DMS79 (cell line): ENCODE results near the gene TM2D1.

Experiments
- DNase-seq: peaks from one replicate; lab custom pipeline; 2025; lab: John Stamatoyannopoulos, UW

TM2D1 gene

GRCh38 chr1:61644303-61644702 is 80.6 kb downstream of the TM2D1 start:
- no peak for DNase-seq

- DNase-seq: no peak
Measured at GRCh38 chr1:61642475-61643232, 82.3 kb downstream of the TM2D1 start.

DNA sequence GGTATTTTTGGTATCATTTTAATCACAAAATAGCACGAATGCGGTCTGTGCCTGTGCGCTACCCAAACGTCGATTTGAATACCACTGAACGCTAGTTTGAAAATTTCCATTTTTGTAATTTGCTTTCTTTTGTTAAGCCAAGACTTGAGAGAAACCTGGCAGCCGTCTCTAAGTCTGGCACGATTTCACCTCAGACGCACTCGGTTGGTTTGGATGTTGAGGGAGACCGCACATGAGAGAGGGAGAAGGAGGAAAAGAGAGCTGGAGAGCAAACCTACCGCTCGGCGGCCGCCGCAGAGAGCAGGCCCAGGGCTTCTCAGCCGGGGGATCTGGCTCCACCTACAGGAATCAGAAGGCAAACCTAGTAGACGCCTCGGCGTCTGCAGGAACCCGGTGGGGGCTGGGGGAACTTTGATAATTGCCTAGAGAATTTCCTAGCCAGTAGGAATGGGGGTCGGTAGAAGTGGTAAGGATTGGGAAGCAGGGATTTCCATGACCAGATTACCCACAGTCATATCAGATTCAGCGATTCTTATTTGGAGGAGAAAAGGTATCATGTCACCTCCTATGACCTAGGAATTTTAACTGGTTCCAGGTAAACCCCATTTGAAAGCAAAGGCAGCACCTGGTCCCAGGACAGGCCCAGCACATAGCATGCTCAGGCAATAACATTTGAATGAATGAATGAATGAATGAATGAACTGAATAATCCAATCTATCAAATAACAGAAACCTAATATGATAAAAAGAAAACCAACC is 83.2 kb downstream of the TM2D1 start:
- no peak for DNase-seq

DNA sequence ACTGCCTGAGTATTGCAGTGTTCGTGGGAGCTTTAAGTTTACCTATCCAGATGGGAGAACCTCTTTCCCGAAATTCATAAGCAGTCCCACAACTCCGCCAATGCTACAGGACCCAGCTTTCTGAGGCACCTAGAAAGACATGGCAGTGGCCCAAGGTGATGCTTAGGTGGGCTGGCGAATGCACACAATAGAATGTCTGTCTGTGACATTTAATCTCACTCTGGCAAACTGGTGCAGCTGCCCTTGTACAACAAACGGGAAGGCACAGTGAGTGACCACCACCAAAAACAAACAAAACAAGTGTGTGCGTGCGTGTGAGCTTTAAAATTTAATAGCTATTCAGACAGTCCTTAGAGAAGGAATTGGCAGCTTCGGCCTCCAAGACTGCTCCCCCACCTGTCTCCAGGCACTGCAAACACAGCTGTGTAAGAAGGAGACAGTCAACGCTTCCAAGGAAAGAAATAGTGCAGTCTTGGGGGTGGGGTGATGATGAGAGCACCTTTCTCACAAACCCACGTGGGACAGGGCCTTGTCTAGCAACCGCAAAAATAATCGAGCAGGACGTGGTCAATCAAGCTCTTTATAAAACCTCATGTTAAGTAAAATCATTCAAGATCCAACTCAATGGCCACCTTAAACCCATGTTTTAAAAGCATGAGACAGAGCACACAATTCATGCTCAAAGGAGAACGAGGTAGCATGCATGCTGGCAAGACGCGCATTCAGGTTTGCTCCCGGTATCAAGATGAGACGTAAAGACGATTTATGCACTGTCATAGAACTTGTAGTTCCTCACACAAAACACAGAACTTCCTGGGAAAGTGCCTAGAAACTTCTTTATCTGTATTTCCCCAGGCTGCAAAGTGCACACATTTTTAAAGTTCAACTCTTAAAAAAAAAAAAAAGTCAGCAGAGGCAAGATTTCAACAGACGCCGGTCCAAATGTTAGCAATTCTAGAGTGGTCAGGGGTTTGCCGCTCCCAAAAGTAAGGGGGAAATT is 84.1 kb downstream of the TM2D1 start:
- DNase-seq: peak; percentile 65

DNA sequence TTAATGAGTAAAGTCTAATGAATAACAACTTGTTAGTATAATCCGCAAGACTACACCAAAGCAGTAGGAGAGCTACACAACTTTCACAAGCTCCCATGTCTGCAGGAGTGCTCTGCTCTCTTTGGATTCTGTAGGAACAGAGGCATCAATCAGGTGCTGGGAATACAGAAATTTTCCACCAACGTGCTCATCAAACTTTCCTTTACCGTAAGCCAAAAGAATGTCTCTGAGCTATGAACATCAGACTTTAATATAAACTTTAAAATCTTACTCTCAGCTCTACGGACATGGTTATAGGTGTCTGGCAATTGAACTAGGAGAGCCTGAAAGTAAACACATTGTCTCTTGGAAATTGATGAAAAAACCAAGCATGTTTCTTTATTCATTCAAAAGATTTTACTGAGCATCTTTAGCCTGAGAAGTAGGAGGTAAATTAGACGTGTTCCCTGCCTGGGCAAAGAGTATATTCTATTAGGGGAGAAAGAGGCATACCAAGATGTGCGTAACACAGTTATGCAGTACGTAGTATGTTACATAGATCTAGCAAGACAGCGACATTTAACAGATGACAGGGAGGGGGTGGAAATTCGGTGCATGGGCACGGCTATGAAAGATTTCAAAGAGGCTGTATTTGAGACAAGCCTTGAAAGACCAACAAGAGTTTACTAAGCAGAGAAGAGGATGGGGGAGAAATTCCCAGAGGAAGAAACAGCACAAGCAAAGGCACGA is 85.2 kb downstream of the TM2D1 start:
- DNase-seq: no peak

DNA sequence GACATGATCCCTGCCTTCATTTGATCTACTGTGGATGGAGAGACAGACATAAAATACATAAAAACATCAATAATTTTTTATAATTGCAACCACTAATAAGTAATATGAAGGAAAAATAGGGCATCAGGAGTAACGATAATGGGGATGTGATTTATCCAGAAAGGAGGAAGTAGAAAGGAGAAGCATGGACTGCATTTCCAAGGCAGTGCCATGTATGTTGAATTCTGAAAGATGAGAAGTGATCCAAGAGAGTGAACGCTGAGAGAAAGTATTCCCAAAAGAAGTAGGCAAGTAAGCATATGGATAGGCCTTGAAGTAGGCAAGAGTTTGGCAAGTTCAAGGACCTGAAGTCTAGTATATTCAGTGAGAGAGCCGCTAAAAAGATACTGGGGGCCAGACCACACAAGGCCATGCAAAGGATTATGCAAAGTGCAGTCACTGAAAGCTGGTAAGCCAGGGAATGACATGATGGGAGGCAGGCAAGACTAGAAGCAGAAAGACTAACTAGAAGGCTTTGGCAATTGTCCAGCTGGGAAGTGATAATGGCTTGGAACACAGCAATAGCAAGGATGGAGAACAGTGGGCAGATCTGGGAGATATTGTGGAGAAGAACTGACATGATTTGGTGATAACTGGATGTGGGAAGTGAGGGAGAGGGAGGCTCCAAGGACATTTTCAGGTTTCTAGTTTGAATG is 85.9 kb downstream of the TM2D1 start:
- DNase-seq: no peak

DNA sequence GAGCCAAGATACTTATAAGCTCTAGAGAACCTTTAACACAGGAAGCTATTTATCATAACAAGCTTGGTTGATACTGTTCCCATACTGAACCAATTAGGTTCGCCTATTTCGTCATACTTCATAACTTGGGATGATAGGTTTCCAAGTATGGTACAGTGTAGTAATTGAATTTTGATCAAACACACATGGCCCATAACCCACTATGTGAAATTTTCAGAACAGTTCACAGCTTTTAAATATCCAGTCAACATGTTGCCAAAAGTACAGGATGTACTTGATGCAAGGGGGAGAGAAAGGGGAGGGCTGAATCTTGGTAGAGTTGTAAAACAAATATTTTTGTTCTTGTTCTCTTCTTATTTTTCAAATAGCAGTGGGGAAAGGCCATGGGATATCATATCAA is 86.6 kb downstream of the TM2D1 start:
- no peak for DNase-seq

- no peak for DNase-seq
Measured at GRCh38 chr1:61637470-61637869, 87.5 kb downstream of the TM2D1 start.

- DNase-seq: no peak
Measured at GRCh38 chr1:61636814-61637213, 88.1 kb downstream of the TM2D1 start.

DNA sequence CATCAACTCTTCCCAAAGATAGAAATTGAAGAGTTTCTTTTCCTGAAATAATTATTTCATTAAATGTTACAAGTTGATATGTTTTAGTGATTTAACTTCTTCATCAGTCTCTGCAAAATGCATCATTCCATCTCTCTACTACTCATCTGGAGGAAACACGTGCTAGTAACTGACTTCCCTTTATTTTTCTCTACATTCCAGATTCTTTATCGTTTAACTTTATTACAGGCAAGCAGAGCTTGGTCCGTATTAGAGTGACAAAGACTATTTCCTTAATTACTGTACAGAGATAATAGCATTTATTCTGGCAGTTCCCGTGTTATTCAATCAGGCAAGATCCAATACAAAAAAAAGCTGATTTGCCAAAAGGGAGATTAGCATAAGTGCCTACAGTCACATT is 88.6 kb downstream of the TM2D1 start:
- DNase-seq: no peak

DNA sequence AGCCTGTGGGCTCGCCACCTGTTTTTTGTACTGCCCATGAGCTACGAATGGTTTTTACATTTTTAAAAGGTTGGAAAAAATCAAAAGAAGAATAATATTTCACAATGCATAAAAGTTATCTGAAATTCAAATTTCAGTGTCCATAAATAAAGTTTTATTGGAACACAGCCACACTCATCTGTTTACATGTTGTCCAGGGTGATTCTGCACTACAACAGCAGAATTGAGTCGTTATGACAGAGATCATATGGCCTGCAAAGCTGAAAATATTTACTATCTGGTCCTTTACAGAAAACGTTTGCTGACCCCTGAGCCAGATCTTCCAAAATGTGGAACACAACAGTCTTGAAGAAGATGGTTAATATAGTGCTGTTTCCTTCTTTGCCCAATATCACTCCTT is 89.4 kb downstream of the TM2D1 start:
- no peak for DNase-seq

DNA sequence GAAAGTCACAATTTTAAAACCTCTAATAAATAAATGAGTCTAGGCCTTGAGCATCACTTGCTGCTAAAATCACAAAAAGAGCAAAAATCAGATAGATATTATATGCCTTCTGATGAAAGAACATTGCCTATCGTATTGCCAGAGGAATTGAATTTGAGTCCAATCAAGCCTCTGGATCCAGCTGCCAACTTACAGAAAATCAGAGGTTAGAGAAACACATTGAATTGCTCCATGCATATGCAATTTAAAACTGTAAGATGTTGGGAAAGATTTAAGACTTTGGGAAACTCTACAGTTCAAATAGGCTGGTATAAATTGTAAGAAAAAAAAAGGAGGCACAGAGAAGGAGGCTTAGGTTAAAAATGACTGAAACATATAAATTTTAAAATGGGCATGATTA is 93.5 kb downstream of the TM2D1 start:
- no peak for DNase-seq
